Smooth muscle cell (in vitro differentiated cells): Measurements from ENCODE around the gene WSCD1. TPM values are rescaled to one million over a fixed set of nuclear protein-coding genes. Genes with fewer than 3 reads are reported as not detected.

Experiments used
- DNase-seq: peaks from one replicate; lab custom pipeline; 2025; ENCODE audit not compliant: unreplicated experiment; lab: John Stamatoyannopoulos, UW
- H2AFZ ChIP-seq: fragments of 200-600 bp; sonication (generic); 2 replicates; pipeline ENCODE4 v1.6.0; 2016; ENCODE audit warnings: antibody characterized with exemption, low read depth, mild to moderate bottlenecking
- H3F3A ChIP-seq: fragments of 200-600 bp; sonication (generic); 2 replicates; pipeline ENCODE4 v1.6.0; 2017; ENCODE audit warnings: antibody characterized with exemption, low read depth
- H3K27ac ChIP-seq: fragments of 200-600 bp; sonication (generic); 2 replicates; pipeline ENCODE4 v1.5.1; 2016; ENCODE audit warnings: low read depth, mild to moderate bottlenecking
- H3K27me3 ChIP-seq: fragments of 200-600 bp; sonication (generic); 2 replicates; pipeline ENCODE4 v1.6.1; 2016; ENCODE audit warnings: low read depth, mild to moderate bottlenecking
- H3K36me3 ChIP-seq: fragments of 200-600 bp; sonication (generic); 2 replicates; pipeline ENCODE4 v1.5.1; 2016; ENCODE audit warnings: low read depth
- H3K4me1 ChIP-seq: fragments of 200-600 bp; sonication (generic); 2 replicates; pipeline ENCODE4 v1.5.1; 2016; ENCODE audit warnings: low read depth
- H3K4me2 ChIP-seq: fragments of 200-600 bp; sonication (generic); 2 replicates; pipeline ENCODE4 v1.6.0; 2016; ENCODE audit warnings: mild to moderate bottlenecking
- H3K4me3 ChIP-seq: fragments of 200-600 bp; sonication (generic); 2 replicates; pipeline ENCODE4 v1.5.1; 2016; ENCODE audit warnings: mild to moderate bottlenecking
- H3K79me2 ChIP-seq: fragments of 200-600 bp; sonication (generic); 2 replicates; pipeline ENCODE4 v1.6.0; 2016; ENCODE audit warnings: low read depth, mild to moderate bottlenecking
- H3K9ac ChIP-seq: fragments of 200-600 bp; sonication (generic); 2 replicates; pipeline ENCODE4 v1.6.0; 2016; ENCODE audit warnings: low read depth
- H3K9me3 ChIP-seq: fragments of 200-600 bp; sonication (generic); replicated peaks from 2 replicates; pipeline ENCODE4 v1.5.1; 2016; ENCODE audit warnings: low read depth
- H4K20me1 ChIP-seq: fragments of 200-600 bp; sonication (generic); 2 replicates; pipeline ENCODE4 v1.6.0; 2016; ENCODE audit warnings: low read depth
- CTCF ChIP-seq: fragments of 200-600 bp; sonication (generic); IDR thresholded peaks from 2 replicates; pipeline ENCODE4 v1.5.1; 2017; ENCODE audit warnings: borderline replicate concordance, mild to moderate bottlenecking, antibody characterized with exemption; ENCODE audit not compliant: insufficient read depth, poor library complexity, severe bottlenecking
- WGBS: methylation state at CpG from one replicate; pipeline ENCODE4 v1.1.7; 2016; ENCODE audit warnings: low lambda C conversion rate; 5-methylcytosine and 5-hydroxymethylcytosine counted together
- polyA plus RNA-seq: library from polyadenylated mRNA; unstranded; fragments of >200 nt; fragmentation: Nextera tagmentation; extraction: Ambion mirVana; gene quantifications from 2 replicates; pipeline ENCODE4 v1.2.1, GENCODE V29; 2016
- total RNA-seq: library from RNA; depleted of rRNA; stranded (reverse); fragments of >200 nt; gene quantifications from 2 replicates; pipeline ENCODE4 v1.2.3, GENCODE V29; 2014

The WSCD1 gene
- total and polyA plus RNA-seq, 2 experiments from 2014 or later = 0.18 TPM

GRCh38 chr17:6054372-6054771 is 15.8 kb upstream of the WSCD1 start:
- Histone ChIP-seq H3K4me3 (no peak overlapping the region), H4K20me1 (no peaks in the 10 kb centered on the region), H3K36me3 (no peaks in the 10 kb centered on the region), H3K27me3 (peaks cover 15% of the 10 kb centered on the region), H3F3A (no peaks in the 10 kb centered on the region), H3K9ac (no peak overlapping the region), H3K9me3 (no peaks in the 10 kb centered on the region), H2AFZ (no peak overlapping the region), H3K27ac (no peak overlapping the region), H3K4me1 (no peaks in the 10 kb centered on the region), H3K79me2 (no peaks in the 10 kb centered on the region), H3K4me2 (no peak overlapping the region)
- DNase-seq = no peak
- 86% methylated on average over 3 of the region's 3 CpGs for WGBS
- TF ChIP-seq CTCF = no peak

- Histone ChIP-seq H3F3A (no peaks in the 10 kb centered on the region), H3K4me2 (no peak overlapping the region), H3K4me3 (no peak overlapping the region), H3K36me3 (no peaks in the 10 kb centered on the region), H3K27me3 (peaks cover 15% of the 10 kb centered on the region), H2AFZ (no peak overlapping the region), H3K27ac (no peak overlapping the region), H3K79me2 (no peaks in the 10 kb centered on the region), H4K20me1 (no peaks in the 10 kb centered on the region), H3K4me1 (no peaks in the 10 kb centered on the region), H3K9ac (no peak overlapping the region), H3K9me3 (no peaks in the 10 kb centered on the region)
- no peak for DNase-seq
- no peak for TF ChIP-seq CTCF
- 95% methylated on average over 2 of the region's 2 CpGs for WGBS
These were observed 14.1 kb upstream of the WSCD1 start for GRCh38 chr17:6056104-6056503.

GRCh38 chr17:6057562-6057961 is 12.6 kb upstream of the WSCD1 start:
- no peaks in the 10 kb centered on the region for H3F3A ChIP-seq
- no peaks in the 10 kb centered on the region for H3K4me1 ChIP-seq
- no peak for TF ChIP-seq CTCF
- 86% methylated on average over 8 of the region's 8 CpGs for WGBS
- H3K79me2 ChIP-seq = no peaks in the 10 kb centered on the region
- no peak overlapping the region for H2AFZ ChIP-seq
- H3K4me3 ChIP-seq = no peak overlapping the region
- no peaks in the 10 kb centered on the region for H3K36me3 ChIP-seq
- H4K20me1 ChIP-seq = no peaks in the 10 kb centered on the region
- H3K9ac ChIP-seq = no peak overlapping the region
- no peak overlapping the region for H3K4me2 ChIP-seq
- peaks cover 15% of the 10 kb centered on the region for H3K27me3 ChIP-seq
- no peak for DNase-seq
- no peaks in the 10 kb centered on the region for H3K9me3 ChIP-seq
- no peak overlapping the region for H3K27ac ChIP-seq

GRCh38 chr17:6059406-6059805 is 10.8 kb upstream of the WSCD1 start:
- no peaks in the 10 kb centered on the region for H3K9me3 ChIP-seq
- H2AFZ ChIP-seq = no peak overlapping the region
- no peaks in the 10 kb centered on the region for H4K20me1 ChIP-seq
- no peaks in the 10 kb centered on the region for H3K79me2 ChIP-seq
- peaks cover 19% of the 10 kb centered on the region for H3K27me3 ChIP-seq
- no peaks in the 10 kb centered on the region for H3F3A ChIP-seq
- H3K4me2 ChIP-seq = no peak overlapping the region
- no peak for DNase-seq
- H3K27ac ChIP-seq = no peak overlapping the region
- TF ChIP-seq CTCF = no peak
- 90% methylated on average over 8 of the region's 8 CpGs for WGBS
- no peak overlapping the region for H3K4me3 ChIP-seq
- no peaks in the 10 kb centered on the region for H3K4me1 ChIP-seq
- H3K9ac ChIP-seq = no peak overlapping the region
- no peaks in the 10 kb centered on the region for H3K36me3 ChIP-seq
